ENCODE measurements around the gene PGBD2.

Gene PGBD2

GRCh38 chr1:248906009-248906752 lies at the start of gene PGBD2:
TSS of gene PGBD2 (plus strand) at chr1:248906235. CDS start at chr1:248913863, 7,628 bp downstream.
- Histone ChIP-seq H3K27me3 (replicated peaks; ENCODE audit: control insufficient read depth, insufficient read depth, low read length) (no peaks in the 10 kb centered on the region), H3K36me3 (ENCODE audit: control insufficient read depth, insufficient read depth, low read length) (no peaks in the 10 kb centered on the region), H3K4me3 (replicated peaks; ENCODE audit: low read depth, low read length) (peak within 1 kb of the TSS; percentile 86)
- TF ChIP-seq, protein P1, sequence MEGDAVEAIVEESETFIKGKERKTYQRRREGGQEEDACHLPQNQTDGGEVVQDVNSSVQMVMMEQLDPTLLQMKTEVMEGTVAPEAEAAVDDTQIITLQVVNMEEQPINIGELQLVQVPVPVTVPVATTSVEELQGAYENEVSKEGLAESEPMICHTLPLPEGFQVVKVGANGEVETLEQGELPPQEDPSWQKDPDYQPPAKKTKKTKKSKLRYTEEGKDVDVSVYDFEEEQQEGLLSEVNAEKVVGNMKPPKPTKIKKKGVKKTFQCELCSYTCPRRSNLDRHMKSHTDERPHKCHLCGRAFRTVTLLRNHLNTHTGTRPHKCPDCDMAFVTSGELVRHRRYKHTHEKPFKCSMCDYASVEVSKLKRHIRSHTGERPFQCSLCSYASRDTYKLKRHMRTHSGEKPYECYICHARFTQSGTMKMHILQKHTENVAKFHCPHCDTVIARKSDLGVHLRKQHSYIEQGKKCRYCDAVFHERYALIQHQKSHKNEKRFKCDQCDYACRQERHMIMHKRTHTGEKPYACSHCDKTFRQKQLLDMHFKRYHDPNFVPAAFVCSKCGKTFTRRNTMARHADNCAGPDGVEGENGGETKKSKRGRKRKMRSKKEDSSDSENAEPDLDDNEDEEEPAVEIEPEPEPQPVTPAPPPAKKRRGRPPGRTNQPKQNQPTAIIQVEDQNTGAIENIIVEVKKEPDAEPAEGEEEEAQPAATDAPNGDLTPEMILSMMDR (IDR thresholded peaks at IDR 0.05; ENCODE audit: insufficient read depth, low read length, poor library complexity, severe bottlenecking), result peak; percentile 87
- peak; percentile 97 for DNase-seq (ENCODE audit: extremely low read depth, insufficient read length)

DNA sequence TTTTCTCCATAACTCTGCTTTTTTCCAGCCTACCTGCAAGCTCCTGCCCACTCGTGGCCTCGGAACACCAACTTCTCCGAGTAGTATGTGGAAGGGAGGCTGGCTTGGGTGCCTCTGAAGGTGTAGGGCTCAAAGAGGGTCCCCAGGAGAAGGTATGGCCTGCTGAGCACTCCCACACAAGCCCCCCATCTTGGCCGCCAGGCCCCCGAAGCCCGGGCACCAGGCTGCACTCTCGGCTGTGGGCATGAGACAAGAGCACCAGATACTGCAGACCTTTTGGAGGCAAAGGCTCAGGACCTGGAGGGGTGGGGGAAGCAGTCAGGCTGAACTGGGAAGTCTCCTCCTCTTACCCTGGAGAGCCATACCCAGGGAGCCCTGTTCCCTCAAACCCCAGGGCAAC lies 48.8 kb upstream of the PGBD2 start:
- no peak for DNase-seq (ENCODE audit: extremely low read depth, insufficient read length)
- peak overlapping the region; percentile 86 for H3K4me3 ChIP-seq (replicated peaks; ENCODE audit: low read depth, low read length)
- peaks cover 20% of the 10 kb centered on the region for H3K36me3 ChIP-seq (ENCODE audit: control insufficient read depth, insufficient read depth, low read length)
- TF ChIP-seq, protein P1 (IDR thresholded peaks at IDR 0.05; ENCODE audit: insufficient read depth, low read length, poor library complexity, severe bottlenecking), result no peak
- H3K27me3 ChIP-seq (replicated peaks; ENCODE audit: control insufficient read depth, insufficient read depth, low read length), result no peaks in the 10 kb centered on the region

- H3K27me3 ChIP-seq (replicated peaks; ENCODE audit: control insufficient read depth, insufficient read depth, low read length), result no peaks in the 10 kb centered on the region
- H3K36me3 ChIP-seq (ENCODE audit: control insufficient read depth, insufficient read depth, low read length), result peaks cover 20% of the 10 kb centered on the region
- no peak for DNase-seq (ENCODE audit: extremely low read depth, insufficient read length)
- TF ChIP-seq, protein P1 (IDR thresholded peaks at IDR 0.05; ENCODE audit: insufficient read depth, low read length, poor library complexity, severe bottlenecking), result no peak
- peak overlapping the region; percentile 86 for H3K4me3 ChIP-seq (replicated peaks; ENCODE audit: low read depth, low read length)
Observed at GRCh38 chr1:248857749-248858095, 48.3 kb upstream of the PGBD2 start.

DNA sequence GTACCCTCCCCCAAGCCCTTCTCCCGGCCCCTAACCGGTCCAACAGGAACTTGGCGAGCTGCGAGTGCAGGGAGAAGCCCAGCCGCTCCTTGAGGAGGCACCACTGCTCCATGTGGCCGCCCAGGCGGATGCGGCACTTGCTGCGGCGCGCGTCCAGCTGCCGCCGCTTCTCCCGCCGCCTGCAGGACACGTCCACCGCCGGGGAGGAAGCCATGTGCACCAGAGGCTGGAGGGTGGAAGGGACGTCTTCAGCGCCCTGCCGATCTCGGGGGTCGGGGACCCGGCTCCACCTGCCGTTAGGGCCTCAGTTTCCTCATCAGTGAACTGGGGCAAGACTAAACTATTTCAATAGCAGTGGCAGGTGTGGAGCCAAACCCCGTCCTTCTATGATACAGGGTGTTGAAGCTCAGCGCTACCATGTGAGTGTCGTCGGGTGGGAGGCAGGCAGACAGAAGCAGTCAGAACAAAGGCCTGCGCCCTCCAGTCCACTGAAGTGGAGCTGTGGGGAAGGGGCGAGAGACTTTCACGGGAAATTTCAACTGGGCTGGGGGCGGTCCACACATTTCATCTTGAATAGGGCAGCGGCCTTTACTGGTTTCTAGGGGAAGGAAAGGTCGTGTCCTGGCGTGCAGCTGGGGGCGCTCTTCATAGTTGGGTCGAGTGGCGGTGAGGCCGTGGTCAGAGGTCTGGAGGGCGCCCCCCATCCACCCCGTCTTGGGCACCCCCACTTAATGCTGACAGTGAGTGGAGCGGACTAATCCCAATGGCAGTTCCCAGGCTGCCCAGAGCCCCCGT lies 47.7 kb upstream of the PGBD2 start:
- Histone ChIP-seq H3K27me3 (replicated peaks; ENCODE audit: control insufficient read depth, insufficient read depth, low read length) (no peaks in the 10 kb centered on the region), H3K4me3 (replicated peaks; ENCODE audit: low read depth, low read length) (peak overlapping the region; percentile 86), H3K36me3 (ENCODE audit: control insufficient read depth, insufficient read depth, low read length) (peaks cover 17% of the 10 kb centered on the region)
- TF ChIP-seq, protein P1 (IDR thresholded peaks at IDR 0.05; ENCODE audit: insufficient read depth, low read length, poor library complexity, severe bottlenecking), result peak; percentile 80
- DNase-seq (ENCODE audit: extremely low read depth, insufficient read length), result peak; percentile 78

- peak within 1 kb of the TSS; percentile 86 for H3K4me3 ChIP-seq (replicated peaks; ENCODE audit: low read depth, low read length)
Observed at GRCh38 chr1:248858891-248859889, 46.8 kb upstream of the PGBD2 start, which contains the start of gene ZNF692. TSS of gene ZNF692 (minus strand) at chr1:248859085. CDS start at chr1:248858309, 776 bp downstream.

More at GRCh38 chr1:248858891-248859889, 46.8 kb upstream of the PGBD2 start, which contains the start of gene ZNF692:
- DNase-seq (ENCODE audit: extremely low read depth, insufficient read length), result peak; percentile 99
- Histone ChIP-seq H3K27me3 (replicated peaks; ENCODE audit: control insufficient read depth, insufficient read depth, low read length) (no peaks in the 10 kb centered on the region), H3K36me3 (ENCODE audit: control insufficient read depth, insufficient read depth, low read length) (peaks cover 9% of the 10 kb centered on the region)
- TF ChIP-seq, protein P1 (IDR thresholded peaks at IDR 0.05; ENCODE audit: insufficient read depth, low read length, poor library complexity, severe bottlenecking), result no peak
